DMS153 (cell line): Measurements from ENCODE around the gene PIGQ.

Source experiments
- DNase-seq: peaks from one replicate; lab custom pipeline; 2025; lab: John Stamatoyannopoulos, UW

Gene PIGQ

GRCh38 chr16:569445-570254, at the start of gene PIGQ:
TSS of gene PIGQ (plus strand) at chr16:569968. CDS start at chr16:574075, 4,107 bp downstream.
- no peak for DNase-seq

DNA sequence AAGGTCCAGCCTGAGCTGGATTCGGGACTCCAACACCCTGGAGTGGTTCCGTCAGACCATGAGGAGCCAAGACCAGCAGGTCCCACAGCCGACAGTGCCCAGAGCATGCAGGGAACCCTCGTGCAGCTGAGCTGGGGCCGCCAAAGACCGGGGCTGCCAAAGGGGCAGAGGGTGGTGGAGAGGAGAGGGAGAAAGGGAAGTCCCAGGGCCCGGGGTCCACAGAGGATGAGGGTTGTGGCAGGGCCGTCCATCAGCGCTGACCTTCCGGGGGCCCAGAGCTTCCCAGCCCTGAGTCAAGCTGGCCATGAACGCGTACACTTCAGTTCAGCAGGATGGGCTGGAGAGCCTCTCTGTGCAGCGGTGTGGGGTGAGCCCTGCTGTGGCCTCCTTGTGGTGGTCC, 48.9 kb upstream of the PIGQ start:
- no peak for DNase-seq

- DNase-seq = no peak
These were observed 48.2 kb upstream of the PIGQ start for GRCh38 chr16:521381-522210.

DNA sequence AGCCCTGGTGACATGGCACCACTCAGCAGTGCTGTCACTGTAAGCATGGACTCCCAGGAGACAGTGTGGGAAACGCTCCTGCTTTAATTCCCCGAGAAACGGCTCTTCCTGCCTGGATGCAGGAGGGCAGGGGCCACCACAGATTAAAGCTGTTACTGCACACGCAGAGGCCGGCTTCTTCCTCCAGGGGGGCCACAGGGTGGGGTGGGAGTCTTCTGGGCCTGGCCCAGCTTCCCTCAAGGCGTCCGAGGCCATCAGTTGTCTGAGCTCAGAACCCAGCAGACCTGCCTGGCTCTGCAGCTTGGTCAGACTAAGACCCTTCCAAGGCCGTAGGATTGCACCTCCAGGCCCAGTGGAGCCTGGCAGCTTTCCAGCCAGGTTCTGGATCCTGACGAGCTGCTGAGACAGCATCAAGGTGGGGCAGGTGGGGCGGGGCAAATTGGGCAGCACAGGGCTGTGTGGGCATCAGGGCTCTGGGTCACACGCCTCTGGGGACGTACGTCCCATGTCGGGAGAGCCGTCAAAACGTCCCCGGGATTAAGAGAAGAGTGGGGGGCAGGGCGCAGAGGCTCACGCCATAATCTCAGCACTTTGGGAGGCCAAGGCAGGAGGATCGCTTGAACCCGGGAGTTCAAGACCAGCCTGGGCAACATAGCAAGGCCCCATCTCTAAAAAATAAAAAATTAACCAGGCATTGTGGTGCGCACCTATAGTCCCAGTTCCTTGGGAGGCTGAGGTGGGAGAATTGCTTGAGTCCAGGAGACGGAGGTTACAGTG, 47.3 kb upstream of the PIGQ start:
- DNase-seq = no peak

DNA sequence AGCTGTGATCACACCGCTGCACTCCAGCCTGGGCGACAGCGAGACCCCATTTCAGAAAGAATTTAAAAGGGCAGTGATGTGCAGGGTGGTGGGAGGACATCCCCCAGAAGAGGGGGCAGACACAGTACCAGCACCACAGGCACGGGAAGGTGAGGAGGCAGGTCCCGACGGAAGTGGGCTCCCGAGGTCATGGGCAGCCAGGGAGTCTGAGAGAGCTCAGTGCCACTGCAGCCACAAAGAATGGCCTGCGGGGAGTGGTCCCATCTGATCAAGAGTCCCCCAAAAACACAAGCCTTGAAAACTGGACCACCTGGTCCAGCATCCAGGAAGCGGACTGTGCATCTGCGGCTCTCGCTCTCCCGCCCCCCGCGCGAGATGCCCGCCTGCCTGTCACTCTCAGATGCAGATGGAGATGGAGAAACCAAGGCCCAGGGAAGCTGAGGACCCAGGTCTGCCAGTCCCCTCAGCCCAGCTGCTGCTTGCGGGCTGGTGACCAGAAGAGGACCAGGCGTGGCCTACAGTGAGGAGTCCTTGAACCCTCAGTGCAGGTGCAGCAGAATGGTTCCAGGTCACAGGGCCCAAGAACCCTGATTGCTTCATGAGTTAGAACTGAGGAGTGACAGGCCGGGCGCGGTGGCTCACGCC, 46.5 kb upstream of the PIGQ start:
- no peak for DNase-seq

DNA sequence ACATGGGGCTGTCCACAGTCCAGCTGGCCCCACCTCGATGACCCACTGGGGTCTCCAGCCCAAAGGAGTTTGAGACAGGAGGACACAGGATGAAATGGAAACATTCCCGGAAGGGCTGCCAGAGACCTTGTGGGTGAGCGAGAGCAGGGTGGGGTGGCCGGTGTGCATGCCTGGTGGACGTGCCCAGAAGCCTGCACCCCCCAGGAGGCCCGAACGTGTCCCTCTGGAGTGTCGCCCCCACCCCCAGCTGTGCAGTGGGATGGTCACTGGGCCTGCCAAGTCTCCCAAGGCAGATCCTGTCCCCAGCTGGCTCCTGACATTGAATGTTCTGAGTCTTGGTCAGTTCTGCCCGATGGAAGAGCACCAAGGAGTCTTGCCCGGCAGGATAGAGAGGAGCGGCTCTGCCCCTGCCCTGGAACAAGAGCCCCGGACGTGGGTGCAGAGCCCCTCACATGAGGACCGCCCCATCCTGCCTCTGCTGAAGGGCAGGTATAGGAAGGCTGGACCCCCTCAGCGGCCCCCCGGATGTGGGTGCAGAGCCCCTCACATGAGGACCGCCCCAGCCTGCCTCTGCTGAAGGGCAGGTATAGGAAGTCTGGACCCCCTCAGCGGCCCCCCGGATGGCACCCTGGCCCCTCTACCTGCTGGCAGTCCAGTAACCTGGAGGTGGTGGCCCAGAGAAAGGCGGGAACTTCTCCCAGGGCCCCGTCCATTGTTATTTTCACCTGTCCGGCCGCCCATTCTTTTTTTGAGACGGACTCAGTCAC, 45.3 kb upstream of the PIGQ start:
- DNase-seq = no peak

GRCh38 chr16:525123-525519, 44.6 kb upstream of the PIGQ start:
- no peak for DNase-seq

GRCh38 chr16:525520-526180, 44.1 kb upstream of the PIGQ start:
- DNase-seq = no peak

DNA sequence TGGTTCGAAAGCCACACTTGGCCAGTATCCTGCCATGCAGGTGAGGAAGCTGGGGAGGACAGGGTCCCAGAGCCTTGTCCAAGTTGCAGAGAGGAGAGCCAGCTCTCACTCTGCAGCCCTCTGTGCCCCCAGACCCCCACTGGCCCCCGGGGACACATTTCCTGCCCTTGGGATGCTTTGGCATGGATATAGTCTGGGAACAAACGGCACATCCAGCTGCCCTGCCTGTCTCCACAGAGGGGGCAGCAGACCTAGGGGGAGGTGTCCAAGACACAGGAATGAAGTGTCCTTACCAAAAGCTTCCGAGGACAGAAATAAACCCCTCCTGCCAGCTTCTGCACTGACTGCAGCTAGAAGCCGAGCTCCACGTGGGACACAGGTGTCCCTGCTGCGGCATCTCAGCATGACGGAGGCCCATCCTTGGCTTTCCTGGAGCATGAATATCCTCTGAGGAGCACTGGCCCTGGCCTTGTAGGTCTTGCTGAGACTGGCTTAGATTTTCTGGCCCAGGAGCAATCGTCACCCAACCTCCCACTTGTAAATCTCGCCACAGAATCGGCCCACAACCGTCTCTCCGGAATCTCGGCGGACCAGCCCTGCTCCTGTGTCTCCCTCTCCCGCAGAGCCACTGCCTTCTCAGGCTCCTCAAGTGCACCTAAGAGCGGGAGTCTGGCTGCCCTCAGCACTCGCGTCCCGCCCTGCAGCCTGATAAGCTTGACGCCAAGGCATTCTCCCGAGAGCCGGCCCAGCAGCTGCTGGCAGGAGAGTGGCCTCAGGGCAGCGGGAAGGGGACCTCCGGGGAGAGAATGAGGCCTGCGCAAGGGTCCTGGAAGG, 43.4 kb upstream of the PIGQ start:
- no peak for DNase-seq

- peak; percentile 84 for DNase-seq
These were observed 42.5 kb upstream of the PIGQ start, which contains the start of gene CAPN15 for GRCh38 chr16:527015-527903. TSS of gene CAPN15 (plus strand) at chr16:527712. CDS start at chr16:546839, 19,127 bp downstream.

GRCh38 chr16:528111-529011, 41.4 kb upstream of the PIGQ start:
- DNase-seq = no peak

- no peak for DNase-seq
These were observed 40.7 kb upstream of the PIGQ start for GRCh38 chr16:529012-529575.

GRCh38 chr16:530111-530817, 39.5 kb upstream of the PIGQ start:
- no peak for DNase-seq

- DNase-seq = no peak
These were observed 38.2 kb upstream of the PIGQ start for GRCh38 chr16:531494-532125.

- no peak for DNase-seq
These were observed 36.2 kb upstream of the PIGQ start for GRCh38 chr16:533391-534123.
